Glutamatergic neuron (in vitro differentiated cells): Measurements from ENCODE around the gene TRABD. TPM values are rescaled to one million over a fixed set of nuclear protein-coding genes. Genes with fewer than 3 reads are reported as not detected.
"Not testable (repeated sequence)": the region's sequence is repeated elsewhere in the genome, so short reads cannot be mapped to it uniquely, and the experiment has no call there.

Source experiments
- DNase-seq: peaks from one replicate; pipeline ENCODE4 v3.0.0; 2022
- H3K27ac Mint-ChIP-seq: one replicate; pipeline ENCODE4 v1.8.0; 2020; ENCODE audit warnings: mild to moderate bottlenecking, mixed read lengths, inconsistent platforms; ENCODE audit not compliant: unreplicated experiment
- H3K27me3 Mint-ChIP-seq: one replicate; pipeline ENCODE4 v1.8.0; 2020; ENCODE audit warnings: mild to moderate bottlenecking, moderate library complexity, mixed read lengths, inconsistent platforms; ENCODE audit not compliant: unreplicated experiment
- H3K36me3 Mint-ChIP-seq: one replicate; pipeline ENCODE4 v1.8.0; 2020; ENCODE audit warnings: mild to moderate bottlenecking, mixed read lengths, inconsistent platforms; ENCODE audit not compliant: unreplicated experiment
- H3K4me1 Mint-ChIP-seq: one replicate; pipeline ENCODE4 v1.8.0; 2020; ENCODE audit warnings: mild to moderate bottlenecking, low read depth, mixed read lengths, inconsistent platforms; ENCODE audit not compliant: unreplicated experiment
- H3K4me3 Mint-ChIP-seq: one replicate; pipeline ENCODE4 v1.8.0; 2020; ENCODE audit warnings: mild to moderate bottlenecking, mixed read lengths, inconsistent platforms; ENCODE audit not compliant: unreplicated experiment
- H3K9me3 Mint-ChIP-seq: one replicate; pipeline ENCODE4 v1.8.0; 2020; ENCODE audit warnings: mild to moderate bottlenecking, moderate library complexity, mixed read lengths, inconsistent platforms; ENCODE audit not compliant: unreplicated experiment
- total RNA-seq: library from RNA; stranded (reverse); fragmentation: NEBNext Ultra II Directional; extraction: Animal tissue kit (Norgen Biotek cat#: 25700); gene quantifications from one replicate; pipeline ENCODE4 v1.2.1, GENCODE V29; 2021; ENCODE audit not compliant: unreplicated experiment
- TF ChIP-seq, protein P1 (sequence below): fragments of 200-600 bp; sonication (generic); IDR thresholded peaks from one replicate; pipeline ENCODE4 v1.5.0; 2021; ENCODE audit not compliant: partially characterized antibody, unreplicated experiment

Gene TRABD
- total RNA-seq, 1 donor from 2014 or later: 31.3 TPM

DNA sequence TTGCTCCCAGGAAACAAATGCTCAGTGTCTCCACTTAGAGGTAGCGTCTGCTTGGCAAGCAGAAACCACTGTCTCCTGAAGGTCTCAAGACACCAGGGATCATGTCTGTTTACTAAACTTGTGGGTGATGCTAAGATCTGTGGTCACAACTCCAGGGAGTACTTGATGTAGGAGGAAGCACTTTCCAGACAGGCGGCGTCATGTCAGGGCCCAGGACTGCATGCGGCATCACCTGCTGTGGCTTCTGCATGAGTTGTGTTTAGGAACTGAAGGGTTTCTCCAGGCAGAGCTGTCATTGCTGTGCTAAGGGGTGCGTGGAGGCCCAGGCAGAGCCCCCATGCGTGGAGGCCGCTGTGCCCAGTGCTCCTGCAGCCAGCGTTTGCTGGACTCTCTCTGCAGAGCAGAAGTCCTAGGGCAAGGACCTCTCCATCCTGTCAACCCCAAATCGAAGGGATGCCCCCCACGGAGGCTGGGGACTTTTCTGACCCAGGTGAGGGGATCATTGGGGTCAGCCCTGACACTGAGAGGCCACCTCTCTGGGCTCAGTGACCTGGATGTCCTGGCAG is 23.2 kb upstream of the TRABD start:
- no peak overlapping the region for H3K27ac Mint-ChIP-seq
- TF ChIP-seq, protein P1, sequence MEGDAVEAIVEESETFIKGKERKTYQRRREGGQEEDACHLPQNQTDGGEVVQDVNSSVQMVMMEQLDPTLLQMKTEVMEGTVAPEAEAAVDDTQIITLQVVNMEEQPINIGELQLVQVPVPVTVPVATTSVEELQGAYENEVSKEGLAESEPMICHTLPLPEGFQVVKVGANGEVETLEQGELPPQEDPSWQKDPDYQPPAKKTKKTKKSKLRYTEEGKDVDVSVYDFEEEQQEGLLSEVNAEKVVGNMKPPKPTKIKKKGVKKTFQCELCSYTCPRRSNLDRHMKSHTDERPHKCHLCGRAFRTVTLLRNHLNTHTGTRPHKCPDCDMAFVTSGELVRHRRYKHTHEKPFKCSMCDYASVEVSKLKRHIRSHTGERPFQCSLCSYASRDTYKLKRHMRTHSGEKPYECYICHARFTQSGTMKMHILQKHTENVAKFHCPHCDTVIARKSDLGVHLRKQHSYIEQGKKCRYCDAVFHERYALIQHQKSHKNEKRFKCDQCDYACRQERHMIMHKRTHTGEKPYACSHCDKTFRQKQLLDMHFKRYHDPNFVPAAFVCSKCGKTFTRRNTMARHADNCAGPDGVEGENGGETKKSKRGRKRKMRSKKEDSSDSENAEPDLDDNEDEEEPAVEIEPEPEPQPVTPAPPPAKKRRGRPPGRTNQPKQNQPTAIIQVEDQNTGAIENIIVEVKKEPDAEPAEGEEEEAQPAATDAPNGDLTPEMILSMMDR: no peak
- peaks cover 8% of the 10 kb centered on the region for H3K4me1 Mint-ChIP-seq
- peaks cover 5% of the 10 kb centered on the region for H3K9me3 Mint-ChIP-seq
- H3K4me3 Mint-ChIP-seq: no peak overlapping the region
- H3K27me3 Mint-ChIP-seq: peaks cover 3% of the 10 kb centered on the region
- DNase-seq: no peak
- peaks cover 4% of the 10 kb centered on the region for H3K36me3 Mint-ChIP-seq

DNA sequence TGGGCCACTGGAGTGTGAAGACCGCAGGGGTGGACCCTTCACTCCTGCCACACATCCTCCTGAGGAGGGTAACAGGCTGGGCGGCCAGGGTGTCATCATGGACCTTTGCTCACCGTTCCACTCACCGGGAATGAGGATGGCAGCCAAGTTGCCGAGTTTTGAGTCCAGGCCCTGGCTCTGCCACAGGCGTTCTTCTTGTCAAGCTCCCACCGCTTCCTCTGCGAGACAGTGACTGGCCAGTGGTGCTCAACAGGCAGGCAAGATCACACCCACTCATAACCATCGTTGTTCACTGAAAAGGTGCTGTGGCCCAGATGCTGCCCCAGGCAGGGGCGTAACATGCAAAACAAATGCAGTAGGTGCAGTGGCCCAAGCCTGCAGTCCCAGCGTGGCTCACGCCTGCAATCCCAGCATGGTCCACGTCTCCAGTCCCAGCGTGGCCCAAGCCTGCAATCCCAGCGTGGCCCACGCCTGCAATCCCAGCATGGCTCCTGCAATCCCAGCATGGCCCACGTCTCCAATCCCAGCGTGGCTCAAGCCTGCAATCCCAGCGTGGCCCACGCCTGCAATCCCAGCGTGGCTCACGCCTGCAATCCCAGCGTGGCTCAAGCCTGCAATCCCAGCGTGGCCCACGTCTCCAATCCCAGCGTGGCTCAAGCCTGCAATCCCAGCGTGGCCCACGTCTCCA is 20.1 kb upstream of the TRABD start:
- Mint-ChIP-seq H3K36me3 (no peaks in the 10 kb centered on the region), H3K4me3 (no peak overlapping the region)

DNA sequence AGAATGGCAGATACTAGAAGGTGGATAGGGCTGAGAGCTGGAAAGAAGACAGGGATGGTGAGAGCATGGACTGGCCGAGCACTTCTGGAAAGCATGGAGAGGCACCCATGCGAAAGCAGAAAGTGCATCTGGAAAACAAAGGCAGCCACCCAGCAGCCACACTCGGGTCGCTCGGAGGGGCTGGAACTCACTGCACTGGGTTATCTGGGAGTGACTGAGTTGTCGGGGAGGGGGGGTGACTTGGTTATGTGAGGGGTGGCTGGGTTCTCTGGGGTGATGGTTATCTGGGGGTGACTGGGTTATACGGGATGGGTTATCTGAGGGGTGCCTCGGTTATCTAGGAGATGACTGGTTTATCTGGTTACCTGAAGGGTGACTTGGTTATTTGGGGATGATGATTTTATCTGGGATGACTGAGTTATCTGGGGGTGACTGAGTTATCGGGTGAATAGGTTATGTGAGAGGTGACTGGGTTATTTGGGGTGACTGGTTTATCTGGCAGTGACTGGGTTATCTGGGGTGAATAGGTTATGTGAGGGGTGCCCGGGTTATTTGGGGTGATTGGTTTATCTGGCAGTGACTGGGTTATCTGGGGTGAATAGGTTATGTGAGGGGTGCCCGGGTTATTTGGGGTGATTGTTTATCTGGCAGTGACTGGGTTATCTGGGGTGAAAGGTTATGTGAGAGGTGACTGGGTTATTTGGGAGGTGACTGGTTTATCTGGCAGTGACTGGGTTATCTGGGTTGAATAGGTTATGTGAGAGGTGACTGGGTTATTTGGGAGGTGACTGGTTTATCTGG is 17.8 kb upstream of the TRABD start:
- no peak overlapping the region for H3K27ac Mint-ChIP-seq
- H3K27me3 Mint-ChIP-seq: peaks cover 15% of the 10 kb centered on the region
- H3K36me3 Mint-ChIP-seq: no peaks in the 10 kb centered on the region
- no peak overlapping the region for H3K4me3 Mint-ChIP-seq
- H3K9me3 Mint-ChIP-seq: peaks cover 9% of the 10 kb centered on the region
- TF ChIP-seq, protein P1: no peak
- no peaks in the 10 kb centered on the region for H3K4me1 Mint-ChIP-seq
- DNase-seq: peak; percentile 21

More for the DNA sequence above, 20.1 kb upstream of the TRABD start:
- TF ChIP-seq, protein P1: no peak
- H3K27me3 Mint-ChIP-seq: peaks cover 15% of the 10 kb centered on the region
- no peaks in the 10 kb centered on the region for H3K4me1 Mint-ChIP-seq
- peak; percentile 10 for DNase-seq
- no peak overlapping the region for H3K27ac Mint-ChIP-seq
- H3K9me3 Mint-ChIP-seq: peaks cover 6% of the 10 kb centered on the region

DNA sequence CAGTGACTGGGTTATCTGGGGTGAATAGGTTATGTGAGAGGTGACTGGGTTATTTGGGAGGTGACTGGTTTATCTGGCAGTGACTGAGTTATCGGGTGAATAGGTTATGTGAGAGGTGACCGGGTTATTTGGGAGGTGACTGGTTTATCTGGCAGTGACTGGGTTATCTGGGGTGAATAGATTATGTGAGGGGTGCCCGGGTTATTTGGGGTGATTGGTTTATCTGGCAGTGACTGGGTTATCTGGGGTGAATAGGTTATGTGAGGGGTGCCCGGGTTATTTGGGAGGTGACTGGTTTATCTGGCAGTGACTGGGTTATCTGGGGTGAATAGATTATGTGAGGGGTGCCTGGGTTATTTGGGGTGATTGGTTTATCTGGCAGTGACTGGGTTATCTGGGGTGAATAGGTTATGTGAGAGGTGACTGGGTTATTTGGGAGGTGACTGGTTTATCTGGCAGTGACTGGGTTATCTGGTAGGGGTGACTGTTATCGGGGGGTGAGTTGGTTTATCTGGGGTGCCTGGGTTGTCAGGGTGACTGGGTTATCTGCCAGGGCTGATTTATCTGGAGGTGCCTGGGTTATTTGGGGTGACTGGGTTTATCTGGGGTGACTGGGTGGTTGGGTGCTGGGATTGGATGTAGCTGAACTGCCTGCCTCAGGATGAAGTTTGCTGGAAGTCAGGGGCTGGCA is 17.1 kb upstream of the TRABD start:
- not testable (repeated sequence) for H3K27ac Mint-ChIP-seq, H3K4me1 Mint-ChIP-seq, DNase-seq, H3K36me3 Mint-ChIP-seq
- Mint-ChIP-seq H3K9me3 (peaks cover 10% of the 10 kb centered on the region), H3K27me3 (peaks cover 15% of the 10 kb centered on the region), H3K4me3 (peak overlapping the region; percentile 14)

DNA sequence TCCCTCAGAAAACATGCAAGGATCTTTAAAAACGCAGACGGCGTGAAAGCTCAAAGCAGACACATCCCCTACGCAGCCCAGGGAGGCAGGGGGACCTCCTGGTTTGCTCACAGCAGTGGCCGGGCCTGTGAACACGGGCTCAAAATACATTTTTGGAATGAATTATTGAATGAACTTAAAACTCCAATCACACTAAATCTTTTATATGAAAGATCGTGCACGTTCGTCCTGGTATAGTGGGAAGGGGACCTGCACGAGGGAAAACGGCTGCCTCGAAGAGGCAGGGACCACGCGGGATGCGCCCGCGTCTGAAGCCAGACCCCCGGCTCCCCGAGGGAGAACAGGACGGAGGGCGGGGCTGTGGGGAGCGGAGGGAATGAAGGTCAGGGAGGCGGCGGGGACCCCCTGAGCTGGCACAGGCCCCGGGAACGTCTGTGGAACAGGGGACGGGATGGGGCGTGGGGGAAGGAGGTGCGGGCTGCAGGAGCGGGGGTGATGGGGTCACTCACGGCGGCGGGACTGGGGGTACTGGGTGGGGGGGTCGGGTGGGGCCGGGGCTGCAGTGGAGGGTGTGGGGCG is 16.4 kb upstream of the TRABD start:
- H3K27ac Mint-ChIP-seq: no peak overlapping the region

More for the DNA sequence above, 16.4 kb upstream of the TRABD start:
- Mint-ChIP-seq H3K4me1 (no peaks in the 10 kb centered on the region), H3K4me3 (peak overlapping the region; percentile 14), H3K36me3 (no peaks in the 10 kb centered on the region), H3K9me3 (peaks cover 10% of the 10 kb centered on the region), H3K27me3 (peaks cover 15% of the 10 kb centered on the region)
- TF ChIP-seq, protein P1: no peak
- DNase-seq: peak; percentile 31
